GM19438 (cell line): ENCODE results near the gene RAPGEF1.

Experiments
- ATAC-seq: cut with Tn5 transposase; IDR thresholded peaks from one replicate; pipeline ENCODE4 v1.9.1; 2021; ENCODE audit warnings: low read depth; ENCODE audit not compliant: unreplicated experiment

The RAPGEF1 gene

GRCh38 chr9:131593936-131594665, 145.8 kb downstream of the RAPGEF1 start:
- no peak for ATAC-seq

- ATAC-seq: no peak
These were observed 146.6 kb downstream of the RAPGEF1 start for GRCh38 chr9:131593091-131593820.

- ATAC-seq: no peak
These were observed 148.0 kb downstream of the RAPGEF1 start for GRCh38 chr9:131591845-131592208.

GRCh38 chr9:131590907-131591844, 148.7 kb downstream of the RAPGEF1 start:
- no peak for ATAC-seq

- ATAC-seq: no peak
These were observed 149.4 kb downstream of the RAPGEF1 start for GRCh38 chr9:131590449-131590848.

- no peak for ATAC-seq
These were observed 149.9 kb downstream of the RAPGEF1 start for GRCh38 chr9:131589993-131590392.

GRCh38 chr9:131589124-131589711, 150.7 kb downstream of the RAPGEF1 start:
- ATAC-seq: no peak

- ATAC-seq: no peak
These were observed 151.5 kb downstream of the RAPGEF1 start for GRCh38 chr9:131588396-131588795.

- no peak for ATAC-seq
These were observed 152.0 kb downstream of the RAPGEF1 start for GRCh38 chr9:131587906-131588305.

GRCh38 chr9:131587331-131587730, 152.5 kb downstream of the RAPGEF1 start:
- no peak for ATAC-seq

GRCh38 chr9:131585375-131585774, 154.5 kb downstream of the RAPGEF1 start:
- ATAC-seq: no peak

GRCh38 chr9:131584858-131585257, 155.0 kb downstream of the RAPGEF1 start:
- no peak for ATAC-seq

- ATAC-seq: no peak
These were observed 155.9 kb downstream of the RAPGEF1 start for GRCh38 chr9:131583836-131584555.

GRCh38 chr9:131583337-131583645, 156.6 kb downstream of the RAPGEF1 start:
- no peak for ATAC-seq

- no peak for ATAC-seq
These were observed 157.2 kb downstream of the RAPGEF1 start for GRCh38 chr9:131582466-131583336.

GRCh38 chr9:131582056-131582455, 157.8 kb downstream of the RAPGEF1 start:
- no peak for ATAC-seq

GRCh38 chr9:131580358-131580757, 159.5 kb downstream of the RAPGEF1 start:
- ATAC-seq: no peak

- no peak for ATAC-seq
These were observed 160.1 kb downstream of the RAPGEF1 start for GRCh38 chr9:131579789-131580211.
